HG02678 (cell line): ENCODE results near the gene TAS2R41.
"Not testable (repeated sequence)": the region's sequence is repeated elsewhere in the genome, so short reads cannot be mapped to it uniquely, and the experiment has no call there.

Experiments
- ATAC-seq: cut with Tn5 transposase; IDR thresholded peaks from one replicate; pipeline ENCODE4 v1.9.1; 2021; ENCODE audit warnings: mild to moderate bottlenecking, moderate library complexity; ENCODE audit not compliant: unreplicated experiment

TAS2R41 gene

DNA sequence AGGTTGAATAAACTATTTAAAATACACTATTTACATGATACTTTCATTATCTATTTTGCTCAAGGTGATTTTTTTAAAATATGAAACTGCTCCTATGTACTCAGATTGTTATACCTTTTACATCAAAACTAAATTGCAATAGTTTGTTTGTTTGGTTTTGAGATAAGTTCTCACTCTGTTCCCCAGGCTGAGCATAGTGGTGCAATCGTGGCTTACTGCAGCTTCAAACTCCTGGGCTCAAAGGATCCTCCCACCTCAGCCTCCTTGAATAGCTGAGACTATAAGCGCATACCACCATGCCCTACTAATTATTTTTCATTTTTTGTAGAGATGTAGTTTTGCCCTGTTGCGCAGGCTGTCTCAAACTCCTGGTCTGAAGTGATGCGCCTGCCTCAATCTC is 21.7 kb upstream of the TAS2R41 start:
- no peak for ATAC-seq

DNA sequence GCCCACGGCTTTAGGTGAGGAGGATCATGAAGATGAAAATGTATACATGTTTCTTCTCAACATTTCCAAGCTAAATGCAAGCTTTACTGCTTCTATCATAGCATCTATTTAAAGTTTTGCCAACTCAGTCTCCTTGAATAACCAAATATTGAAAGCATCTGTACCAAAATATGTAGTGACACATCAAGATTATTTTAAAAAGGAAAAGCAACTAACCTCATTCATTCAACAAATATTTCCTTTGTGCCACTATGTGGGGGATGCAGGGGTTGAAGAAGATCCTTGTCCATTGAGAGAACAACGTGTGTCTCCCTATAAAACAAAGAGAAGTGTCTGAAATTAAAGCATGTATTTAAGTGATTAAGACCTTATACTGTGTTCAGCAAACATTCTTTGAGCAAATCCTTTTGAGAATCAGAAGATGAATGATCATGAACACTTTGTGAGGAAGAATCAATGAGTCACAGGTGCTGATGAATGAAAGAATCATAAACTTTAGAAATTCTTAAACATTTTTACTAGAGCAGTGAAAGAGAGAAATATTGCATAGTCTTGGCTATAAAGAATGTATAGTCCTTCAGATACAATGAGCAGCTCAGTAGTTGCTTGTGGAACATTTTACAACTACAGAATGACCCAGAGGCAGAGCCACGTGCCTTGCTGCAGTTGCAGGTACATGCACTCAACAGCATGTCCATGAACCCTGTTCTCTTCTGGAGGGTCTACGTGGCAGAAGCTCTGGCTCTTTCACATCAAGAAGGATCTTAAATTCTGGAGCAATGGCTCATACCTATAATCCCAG is 20.5 kb upstream of the TAS2R41 start:
- ATAC-seq = no peak

DNA sequence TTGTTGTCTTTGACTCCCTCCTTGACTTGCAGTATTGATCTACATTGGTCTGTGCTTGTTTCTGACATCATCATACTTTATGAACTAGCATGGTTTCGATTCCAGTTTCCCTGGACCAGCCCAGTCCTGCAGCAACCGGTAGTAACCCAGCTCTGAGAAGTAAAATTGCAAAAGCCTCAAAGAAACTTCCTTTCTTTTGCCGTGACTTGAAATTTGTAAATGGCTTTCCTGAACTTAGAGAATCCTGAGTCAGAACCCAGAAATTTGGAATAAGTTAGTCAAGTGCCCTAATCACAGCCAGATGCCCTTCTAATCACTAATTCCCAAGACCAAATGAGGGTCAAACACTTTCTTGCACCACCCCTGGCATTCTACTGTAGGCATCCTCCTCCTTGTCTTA is 19.4 kb upstream of the TAS2R41 start:
- no peak for ATAC-seq

DNA sequence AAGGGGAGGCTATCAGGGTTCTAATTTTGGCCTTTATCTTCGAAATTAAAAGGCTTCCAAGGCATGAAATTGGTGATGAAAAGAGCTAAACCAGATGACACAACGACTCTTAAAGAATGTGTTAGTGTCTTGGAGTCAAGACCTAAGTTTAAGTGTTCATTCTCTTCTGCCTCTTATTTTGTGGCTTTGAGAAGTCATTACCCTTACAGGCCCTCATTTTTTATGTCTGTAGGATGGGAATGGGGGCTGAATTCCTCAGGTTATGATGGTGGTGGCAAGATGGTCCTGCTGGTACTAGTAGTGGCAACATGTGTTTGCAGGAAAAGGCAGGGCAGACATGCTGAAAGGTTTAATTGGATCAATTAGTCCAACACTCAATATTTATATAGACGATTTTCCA is 19.0 kb upstream of the TAS2R41 start:
- no peak for ATAC-seq

DNA sequence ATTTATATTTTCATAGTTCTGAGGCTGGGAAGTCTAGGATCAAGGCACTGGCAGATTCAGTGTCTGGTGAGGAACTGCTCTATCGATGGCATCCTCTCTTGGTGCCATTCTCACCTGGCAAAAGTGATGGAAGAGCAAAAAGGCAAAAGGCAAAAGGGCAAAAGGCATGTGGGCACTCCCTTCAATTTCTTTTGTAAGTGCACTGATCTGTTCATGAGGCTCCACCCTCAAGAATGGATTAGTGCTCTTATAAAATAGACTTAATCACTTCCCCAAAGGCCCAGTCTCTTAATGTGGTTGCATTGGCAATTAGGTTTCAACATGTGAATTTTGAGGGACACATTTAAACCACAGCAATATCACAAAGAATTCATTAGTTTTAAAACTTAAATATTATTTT is 18.3 kb upstream of the TAS2R41 start:
- no peak for ATAC-seq

DNA sequence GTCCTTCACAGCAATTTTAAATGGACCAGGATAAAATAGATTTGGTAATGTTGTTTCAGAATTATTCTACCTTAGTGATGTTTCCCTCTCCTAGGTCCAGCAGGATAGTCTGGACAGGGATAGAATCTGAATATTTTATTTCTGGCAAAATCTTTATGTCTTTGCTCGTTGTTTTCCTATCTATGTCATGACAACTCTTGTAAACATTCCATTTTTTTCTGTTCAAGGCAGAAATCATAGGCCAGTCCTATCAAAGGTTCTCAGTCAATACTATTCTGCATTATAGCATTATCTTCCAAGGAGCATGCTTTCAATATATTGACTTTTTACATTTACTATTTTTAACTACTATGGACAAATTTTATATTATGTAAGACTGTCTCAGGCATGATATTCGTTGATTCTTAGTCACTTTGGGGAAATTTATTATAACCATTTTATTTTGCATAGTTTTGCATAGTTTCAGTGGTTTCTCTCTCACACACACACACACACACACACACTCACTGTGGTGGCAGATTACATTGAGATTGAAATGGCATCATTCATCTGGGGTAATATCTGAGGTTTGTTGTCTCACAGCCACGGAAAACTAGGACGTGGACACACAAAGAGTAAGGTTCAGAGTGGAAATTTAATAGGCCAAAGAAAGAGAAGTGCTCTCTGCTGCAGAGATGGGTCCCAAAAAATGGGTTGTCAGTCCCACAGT is 17.2 kb upstream of the TAS2R41 start:
- no peak for ATAC-seq

DNA sequence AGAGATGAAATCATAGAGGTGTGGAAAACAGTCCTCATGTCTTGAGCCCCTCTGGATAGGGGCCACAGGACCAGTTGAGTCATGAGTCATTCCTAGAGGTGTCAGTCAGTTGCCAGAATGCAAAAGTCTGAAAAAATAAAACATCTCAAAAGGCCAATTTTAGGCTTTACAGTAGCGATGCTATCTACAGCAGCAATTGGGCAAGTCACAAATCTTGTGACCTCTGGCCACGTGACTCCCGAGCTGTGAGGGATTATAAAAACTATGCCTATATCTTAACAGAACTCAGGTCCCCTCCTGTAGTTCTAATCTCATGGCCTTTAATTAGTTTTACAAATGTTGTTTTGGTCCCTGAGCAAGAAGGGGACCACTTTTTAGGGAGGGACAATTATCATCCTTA is 15.6 kb upstream of the TAS2R41 start:
- ATAC-seq = no peak

DNA sequence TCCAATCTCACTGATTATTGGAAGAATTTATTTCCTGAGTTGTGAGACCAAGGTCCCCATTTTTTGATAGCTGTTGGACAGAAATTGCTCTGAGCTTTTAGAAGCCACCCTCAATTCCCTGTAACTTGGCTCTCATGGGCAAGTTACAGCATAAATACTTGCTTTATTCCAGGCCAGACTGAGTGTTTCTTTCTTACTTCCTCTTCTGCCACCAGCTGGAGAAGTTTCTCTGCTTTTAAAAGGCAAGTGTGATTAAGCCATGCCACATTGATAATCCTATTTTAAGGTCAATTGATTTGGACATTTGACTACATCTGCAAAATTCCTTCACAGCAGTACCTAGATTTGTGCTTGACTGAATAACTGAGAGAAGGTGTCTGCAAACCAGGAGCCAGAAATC is 14.1 kb upstream of the TAS2R41 start:
- no peak for ATAC-seq

DNA sequence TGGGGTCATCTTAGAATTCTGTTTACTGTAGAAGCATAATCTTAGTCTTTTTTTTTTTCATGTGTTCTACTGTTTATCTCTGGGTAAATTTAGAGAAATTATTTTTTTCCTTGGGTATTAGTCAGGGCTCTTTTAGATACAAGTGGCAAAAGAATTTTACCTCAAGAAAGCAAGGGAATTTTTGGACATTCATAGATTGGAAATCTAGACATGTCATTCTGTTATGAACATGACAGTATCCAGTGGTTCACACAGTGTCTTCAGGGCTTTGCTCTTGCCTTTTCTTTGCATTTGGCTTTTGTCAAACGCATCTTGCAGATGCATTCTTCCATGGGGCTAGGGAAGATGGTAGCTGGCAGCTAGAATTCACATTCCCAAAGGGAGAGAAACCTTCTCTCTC is 13.7 kb upstream of the TAS2R41 start:
- ATAC-seq = no peak

DNA sequence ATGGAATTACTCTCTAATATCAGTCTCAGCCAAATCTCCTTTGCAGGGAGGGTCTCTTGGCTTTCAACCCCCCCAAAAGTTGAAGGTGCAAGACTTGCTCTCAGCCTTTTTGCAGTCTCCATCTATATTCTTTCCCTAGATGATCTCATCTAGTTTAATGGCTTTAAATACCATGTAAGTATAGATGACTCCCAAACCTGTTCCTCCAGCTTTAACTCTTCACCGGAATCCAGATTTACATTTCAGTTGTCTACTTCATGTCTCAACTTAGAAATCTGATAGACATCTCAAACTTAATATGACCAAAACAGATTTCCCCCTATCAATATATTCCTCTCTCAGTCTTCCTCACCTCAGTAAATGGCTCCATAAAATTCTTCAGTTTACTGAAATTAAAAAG is 9.9 kb upstream of the TAS2R41 start:
- no peak for ATAC-seq

DNA sequence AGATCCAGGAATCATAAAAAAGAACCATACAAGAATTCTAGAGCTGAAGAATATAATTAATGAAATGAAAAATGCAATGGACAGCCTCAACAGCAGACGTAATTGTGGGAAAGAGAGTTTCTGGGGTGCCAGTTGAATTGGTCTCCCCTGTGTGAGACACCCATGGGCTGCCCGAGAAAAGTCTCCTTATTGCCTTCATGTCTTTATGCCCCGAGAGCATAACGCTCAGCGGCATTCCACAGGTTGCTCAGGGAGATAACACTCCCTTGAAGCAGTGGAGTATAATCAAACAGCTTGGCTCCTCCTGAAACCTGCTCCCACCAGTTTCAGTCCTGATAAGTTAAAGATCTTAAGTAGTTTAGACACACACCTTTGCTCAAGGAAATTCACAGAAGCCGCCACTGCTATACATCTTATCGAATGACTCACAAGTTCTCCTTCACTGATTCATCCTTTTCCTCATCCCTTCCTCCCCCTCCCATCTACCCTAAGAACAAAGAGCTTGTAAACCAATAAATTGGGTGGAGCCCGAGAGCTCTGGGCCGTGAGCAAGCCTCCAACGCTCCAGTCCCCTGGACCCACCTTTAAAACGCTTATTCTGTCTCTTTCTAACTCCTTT is 5.5 kb upstream of the TAS2R41 start:
- ATAC-seq = not testable (repeated sequence)

DNA sequence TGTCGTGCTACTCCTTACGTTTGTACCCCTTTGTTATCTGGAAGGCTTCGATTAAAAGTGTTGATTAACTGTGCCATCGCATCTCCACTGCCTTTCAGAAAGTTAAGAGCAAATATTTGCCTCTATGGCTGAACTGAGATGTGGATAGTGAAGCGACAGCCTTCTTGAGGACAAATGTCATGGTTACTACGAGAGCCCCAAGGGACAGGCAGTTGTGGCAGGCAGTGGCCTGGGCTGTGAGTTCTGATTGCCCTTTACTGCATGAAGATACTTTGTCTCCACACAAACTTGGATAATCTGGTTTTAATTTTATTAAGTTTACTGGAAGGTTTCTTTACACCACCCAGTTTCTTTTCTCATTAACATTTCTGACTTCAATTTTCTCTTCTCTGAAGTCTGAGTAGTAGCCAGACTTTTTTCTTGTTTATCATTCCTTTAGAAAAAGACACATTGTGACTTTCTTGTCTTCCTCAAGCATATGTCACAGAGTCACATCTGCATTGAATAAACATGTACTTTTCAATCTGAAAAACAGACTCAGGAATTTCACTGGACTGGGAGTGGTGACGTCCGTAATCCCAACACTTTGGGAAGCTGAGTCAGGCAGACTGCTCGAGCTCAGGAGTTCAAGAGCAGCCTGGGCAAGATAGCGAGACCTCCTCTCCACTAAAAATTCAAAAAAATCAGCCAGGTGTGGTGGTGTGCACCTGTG is 1.5 kb downstream of the TAS2R41 start:
- no peak for ATAC-seq

DNA sequence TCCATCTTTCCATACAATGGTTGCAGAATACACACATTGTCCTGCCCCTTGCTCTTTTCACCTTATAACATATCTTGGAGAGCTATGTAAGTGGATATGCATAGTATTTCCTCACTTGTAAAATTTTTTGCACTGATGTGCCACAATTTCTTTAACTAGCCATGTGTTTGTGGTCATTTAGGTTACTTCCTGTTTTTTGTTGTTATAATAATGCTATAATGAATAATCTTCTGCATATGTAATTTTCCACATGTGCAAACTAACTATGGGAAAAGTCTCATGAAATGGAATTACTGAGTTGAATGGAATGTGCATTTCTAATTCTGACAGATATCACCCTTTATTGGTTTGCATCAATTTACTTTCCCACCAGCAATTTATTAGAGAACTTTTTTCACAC is 2.8 kb downstream of the TAS2R41 start:
- no peak for ATAC-seq

DNA sequence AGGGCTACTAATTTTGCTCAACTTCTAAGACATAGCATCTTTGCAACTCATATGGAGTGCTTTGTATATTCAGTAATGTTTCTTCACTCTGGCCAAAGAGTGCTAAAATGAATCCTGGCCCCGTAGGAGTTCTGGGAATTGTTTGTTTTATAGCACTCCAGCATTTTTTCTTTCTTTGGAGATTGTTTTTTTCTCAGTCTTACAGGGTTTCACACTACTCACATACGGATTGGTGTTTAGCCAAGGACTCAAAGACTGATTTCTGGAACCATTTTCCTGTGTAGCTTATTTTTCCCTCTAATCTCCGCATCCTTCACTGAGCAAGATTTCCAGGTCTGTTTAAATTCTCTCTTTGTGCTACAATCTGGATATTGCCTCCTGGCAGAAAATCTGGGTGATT is 6.4 kb downstream of the TAS2R41 start:
- ATAC-seq = no peak

DNA sequence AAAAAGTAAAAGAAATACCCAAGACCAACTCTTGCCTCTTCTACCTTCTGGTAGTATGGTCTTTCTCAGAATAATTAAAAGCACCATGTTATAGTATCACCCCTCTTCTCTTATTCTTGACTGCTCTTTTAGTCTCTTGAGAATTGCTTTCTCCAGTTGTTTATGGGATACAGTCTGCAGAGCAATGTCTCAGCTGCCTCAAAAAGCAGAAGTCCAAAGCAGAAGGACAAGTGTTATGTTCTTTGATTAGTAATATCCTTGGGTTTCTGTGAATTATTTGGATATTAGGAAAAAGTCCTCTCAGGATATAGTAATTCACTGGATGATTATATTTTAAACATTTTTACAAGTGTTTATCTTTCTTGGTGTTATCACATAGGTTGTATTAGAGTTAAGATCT is 7.4 kb downstream of the TAS2R41 start:
- ATAC-seq = no peak

DNA sequence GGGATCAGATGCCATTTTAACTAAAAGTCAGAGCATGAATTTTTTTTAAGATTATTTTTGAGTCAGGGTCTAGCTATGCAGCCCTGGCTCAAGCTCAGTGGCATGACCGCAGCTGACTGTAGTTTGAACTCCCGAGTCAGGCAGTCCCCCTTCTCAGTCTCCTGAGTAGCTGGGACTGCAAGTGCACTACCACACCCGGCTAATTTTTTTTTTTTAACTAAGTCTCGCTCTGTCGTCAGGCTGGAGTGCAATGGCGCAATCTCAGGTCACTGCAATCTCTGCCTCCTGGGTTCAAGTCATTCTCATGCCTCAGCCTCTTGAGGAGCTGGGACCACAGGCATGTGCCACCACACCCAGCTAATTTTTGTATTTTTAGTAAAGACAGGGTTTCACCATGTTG is 7.8 kb downstream of the TAS2R41 start:
- ATAC-seq = no peak

DNA sequence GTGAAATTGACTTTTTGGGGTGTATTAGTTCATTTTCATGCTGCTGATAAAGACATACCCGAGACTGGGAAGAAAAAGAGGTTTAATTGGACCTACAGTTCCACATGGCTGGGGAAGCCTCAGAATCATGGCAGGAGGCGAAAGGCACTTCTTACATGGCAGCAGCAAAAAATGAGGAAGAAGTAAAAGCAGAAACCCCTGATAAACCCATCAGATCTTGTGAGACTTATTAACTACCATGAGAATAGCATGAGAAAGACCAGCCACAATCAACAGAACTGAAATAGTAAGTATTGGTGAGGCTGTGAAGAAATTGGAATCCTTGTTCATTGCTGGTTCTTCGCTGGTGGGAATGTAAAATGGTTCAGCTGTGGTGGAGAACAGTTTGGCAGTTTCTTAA is 8.6 kb downstream of the TAS2R41 start:
- not testable (repeated sequence) for ATAC-seq

DNA sequence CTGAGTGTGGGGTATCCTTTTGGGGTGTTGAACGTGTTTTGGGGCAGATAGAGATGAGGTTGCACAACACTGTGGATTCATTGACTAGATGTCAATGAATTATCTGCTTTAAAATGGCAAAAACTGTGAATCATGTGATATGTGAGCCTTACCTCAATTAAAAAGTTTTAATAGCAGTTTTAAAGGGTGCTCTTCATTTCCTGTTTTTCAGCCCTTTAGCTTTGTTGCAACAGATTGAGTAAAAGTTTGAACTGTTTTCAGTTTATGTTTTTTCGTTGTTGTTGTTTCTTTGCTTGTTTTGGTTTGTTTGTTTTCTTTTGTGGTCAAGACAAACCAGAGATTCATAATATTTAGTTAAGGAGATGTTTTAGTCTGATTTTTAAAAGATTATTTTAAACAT is 9.4 kb downstream of the TAS2R41 start:
- ATAC-seq = no peak

DNA sequence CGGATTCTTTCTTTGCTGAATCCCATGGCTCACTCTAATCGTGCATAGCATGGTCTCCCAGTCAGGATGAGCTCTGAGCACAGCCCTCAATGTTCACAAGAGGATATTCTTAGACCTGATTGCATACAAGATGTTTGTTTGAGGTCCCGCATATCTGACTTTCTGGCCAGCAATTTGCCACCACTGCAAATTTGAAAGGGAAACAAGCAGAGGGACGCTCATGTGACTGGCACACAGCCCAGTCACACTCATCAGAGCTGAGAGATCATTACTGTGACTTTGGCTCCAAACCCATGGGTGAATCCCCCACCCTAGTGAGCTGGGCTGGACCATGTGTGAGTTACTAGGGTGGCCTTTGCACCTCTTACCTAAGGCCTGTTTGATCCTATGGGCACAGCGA is 9.9 kb downstream of the TAS2R41 start:
- ATAC-seq = no peak

DNA sequence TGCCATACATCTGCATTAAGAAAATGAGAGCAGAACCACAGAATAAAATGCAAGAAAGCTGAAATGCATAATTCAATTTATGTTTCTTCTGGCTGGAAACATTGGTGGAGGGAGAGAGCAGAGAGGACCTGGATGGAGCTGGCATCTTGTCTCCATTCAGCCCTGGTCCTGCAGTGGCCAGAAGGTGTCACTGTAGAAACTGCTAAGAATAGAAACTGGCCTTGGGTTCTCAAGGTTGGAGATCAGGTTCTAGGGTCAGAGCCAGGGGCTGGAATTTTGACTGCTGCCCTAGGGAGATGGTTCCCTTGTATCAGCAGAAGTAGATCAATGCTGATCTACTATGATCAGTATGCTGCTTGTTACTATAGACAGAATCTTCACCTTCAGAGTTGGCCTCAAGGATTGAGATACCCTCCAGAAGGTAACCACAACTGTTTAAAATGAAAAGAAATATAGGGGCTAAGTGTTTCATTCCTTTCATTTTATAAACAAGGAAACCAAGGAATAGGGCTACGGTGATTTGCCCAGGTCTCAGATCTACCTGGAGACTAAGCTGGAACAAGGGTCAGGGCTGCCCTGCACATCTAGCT is 13.1 kb downstream of the TAS2R41 start:
- no peak for ATAC-seq

DNA sequence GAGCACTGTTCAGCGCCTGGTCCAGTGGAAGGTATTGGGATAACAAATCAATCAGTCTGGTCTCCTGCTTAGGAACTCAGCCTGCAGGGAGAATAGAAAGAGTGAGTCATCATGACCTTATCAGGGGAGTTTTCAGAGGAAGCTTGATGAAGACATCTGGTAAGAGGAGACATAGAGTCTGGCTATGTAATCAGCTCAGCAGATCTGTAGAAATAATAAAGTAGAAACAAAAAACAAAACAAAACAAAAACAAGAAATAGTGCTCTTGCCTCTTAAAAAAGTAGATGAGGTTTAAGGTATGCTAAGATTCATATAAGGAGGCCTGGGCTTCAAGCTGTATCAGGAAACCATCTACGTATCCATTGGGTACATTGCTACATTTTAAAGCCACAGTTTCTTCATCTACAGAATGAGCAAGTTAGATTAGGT is 14.4 kb downstream of the TAS2R41 start:
- ATAC-seq = no peak
